Stimulated activated CD4-positive, alpha-beta T cell treated with anti-CD3 and anti-CD28 coated beads, Interleukin-1b, Interleukin-23, amount 100 ng/mL, for 1 hour (primary cell): ENCODE measurements around the gene SLC7A4.
"Not testable (repeated sequence)": the region's sequence is repeated elsewhere in the genome, so short reads cannot be mapped to it uniquely, and the experiment has no call there.

Experiments used
- DNase-seq, 2 donors: peaks; one replicate each; pipeline ENCODE4 v3.0.0-alpha.2; 2020; ENCODE audit warnings: low read depth in 2 of 2

The SLC7A4 gene

DNA sequence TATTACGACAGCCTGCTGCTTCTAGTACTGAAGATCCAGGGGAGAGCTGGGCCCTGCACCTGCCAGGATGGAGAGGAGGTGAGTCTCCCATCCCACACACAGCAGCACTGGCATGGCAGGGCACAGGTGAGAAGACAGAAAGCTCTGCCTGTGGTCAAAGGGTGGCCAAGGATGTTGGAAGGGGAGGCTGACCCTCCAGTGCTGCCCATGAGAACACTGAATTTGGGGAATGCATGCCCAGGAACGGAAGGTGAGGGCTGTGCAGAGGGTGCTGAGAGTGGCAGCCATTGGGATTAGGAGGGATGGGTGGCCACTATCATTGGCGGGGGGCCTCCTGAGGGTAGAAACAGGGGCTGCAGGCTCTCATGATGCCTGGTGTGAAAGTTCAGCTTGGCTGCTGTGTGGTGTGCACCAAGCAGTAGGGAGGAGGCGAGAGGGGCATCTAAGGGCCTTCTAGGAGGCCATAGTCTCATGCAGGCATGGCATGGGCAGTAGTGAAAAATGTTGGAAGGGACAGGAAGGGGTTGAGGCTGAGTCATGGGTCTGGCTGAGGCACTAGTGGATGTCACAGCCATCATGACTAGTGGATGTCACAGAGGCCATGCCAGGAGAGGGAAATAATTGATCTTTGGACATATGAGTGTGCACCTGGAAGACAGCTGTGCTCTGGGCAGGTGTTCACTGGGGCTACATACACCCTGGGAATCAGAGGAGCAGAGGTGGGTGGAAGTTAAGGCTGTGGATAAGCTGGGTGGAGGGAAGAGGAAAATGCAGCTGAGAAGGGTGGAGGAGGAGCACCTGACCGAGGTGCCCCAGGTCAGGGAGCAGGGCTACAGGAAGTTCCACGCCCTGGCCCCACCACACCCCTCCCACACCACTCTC is 10.9 kb upstream of the SLC7A4 start:
- no peak for DNase-seq

DNA sequence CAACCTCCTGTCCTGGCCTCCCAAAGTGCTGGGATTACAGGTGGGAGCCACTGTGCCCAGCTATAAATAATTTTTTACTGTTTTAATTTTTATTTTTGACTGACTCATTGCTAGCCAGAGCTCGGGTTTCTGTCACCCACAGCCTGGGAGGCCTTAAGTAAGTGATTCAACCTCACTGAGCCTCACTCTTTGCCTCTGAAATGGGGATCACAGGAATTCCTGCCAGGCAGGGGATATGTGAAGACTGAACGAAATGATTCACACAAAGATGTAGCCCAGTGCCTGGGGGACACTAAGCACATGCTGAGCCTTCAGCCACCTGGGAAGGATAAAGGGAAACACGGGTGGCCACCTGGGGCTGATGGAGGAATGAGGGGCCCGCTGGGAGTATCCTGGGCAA is 9.6 kb upstream of the SLC7A4 start:
- DNase-seq: no peak

DNA sequence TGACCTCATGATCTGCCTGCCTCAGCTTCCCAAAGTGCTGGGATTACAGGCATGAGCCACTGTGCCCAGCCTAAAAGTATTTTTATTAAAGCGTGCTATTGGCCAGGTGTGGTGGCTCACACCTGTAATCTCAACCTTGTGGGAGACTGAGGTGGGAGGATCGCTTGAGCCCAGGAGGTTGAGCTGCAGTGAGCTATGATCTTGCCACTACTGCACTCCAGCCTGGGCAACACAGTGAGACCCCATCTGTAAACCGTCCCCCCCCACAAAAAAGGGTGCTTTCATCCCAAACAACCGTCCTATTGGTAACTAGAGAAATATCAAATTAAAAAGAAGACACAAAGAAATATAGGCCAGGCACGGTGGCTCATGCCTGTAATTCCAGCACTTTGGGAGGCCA is 6.8 kb upstream of the SLC7A4 start:
- not testable (repeated sequence) for DNase-seq

DNA sequence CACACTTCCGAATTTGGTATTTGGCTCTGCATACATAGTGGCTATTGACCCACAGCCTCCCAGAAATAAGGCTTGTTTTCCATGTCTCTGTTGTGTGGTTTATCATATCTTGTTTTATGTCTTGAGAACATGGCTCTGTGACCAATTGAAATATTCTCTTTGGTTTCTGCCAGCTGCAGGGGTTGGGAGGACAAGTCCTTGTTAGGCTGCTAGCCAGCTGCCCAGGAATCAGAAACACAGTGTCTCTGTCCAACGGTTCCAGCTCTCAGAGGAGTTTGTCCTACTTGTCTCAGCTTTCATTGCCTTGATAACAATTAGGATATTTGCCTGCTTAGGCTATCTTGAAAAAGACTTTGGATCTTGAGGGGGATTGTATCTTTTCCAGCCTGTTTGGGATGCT is 6.0 kb upstream of the SLC7A4 start:
- no peak for DNase-seq

DNA sequence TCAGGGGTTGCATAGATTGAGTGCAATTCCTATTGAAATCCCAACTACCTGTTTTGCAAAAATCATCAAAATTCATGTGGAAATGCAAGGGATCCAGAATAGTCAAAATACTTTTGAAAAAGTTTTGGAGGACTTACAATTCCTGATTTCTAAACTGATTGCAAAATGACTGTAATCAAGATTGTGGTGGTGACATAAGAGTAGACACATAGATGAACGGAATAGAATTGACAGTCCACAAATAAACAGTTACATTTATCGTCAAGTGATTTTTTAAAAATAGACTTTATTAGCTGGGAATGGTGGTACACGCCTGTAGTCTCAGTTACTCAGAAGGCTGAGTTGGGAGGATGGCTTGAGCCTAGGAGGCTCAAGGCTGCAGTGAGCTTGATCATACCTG is 2.6 kb upstream of the SLC7A4 start:
- no peak for DNase-seq

DNA sequence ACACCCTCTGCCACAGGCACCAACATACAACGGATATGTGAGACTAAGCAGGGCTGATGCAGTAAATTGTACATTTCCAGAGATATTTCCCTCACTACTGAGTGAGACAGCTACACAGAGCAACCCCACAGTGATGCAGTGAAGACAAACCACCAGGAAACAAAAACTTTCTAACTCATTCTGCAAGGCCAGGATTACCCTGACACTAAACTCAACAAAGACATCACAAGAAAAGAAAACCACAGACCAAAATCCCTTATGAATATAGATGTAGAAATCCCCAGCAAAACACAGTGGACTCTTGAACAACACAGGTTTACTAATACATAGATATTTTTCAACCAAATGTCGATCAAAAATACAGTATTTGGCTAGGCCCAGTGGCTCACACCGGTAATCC is 1.5 kb upstream of the SLC7A4 start:
- DNase-seq: no peak

DNA sequence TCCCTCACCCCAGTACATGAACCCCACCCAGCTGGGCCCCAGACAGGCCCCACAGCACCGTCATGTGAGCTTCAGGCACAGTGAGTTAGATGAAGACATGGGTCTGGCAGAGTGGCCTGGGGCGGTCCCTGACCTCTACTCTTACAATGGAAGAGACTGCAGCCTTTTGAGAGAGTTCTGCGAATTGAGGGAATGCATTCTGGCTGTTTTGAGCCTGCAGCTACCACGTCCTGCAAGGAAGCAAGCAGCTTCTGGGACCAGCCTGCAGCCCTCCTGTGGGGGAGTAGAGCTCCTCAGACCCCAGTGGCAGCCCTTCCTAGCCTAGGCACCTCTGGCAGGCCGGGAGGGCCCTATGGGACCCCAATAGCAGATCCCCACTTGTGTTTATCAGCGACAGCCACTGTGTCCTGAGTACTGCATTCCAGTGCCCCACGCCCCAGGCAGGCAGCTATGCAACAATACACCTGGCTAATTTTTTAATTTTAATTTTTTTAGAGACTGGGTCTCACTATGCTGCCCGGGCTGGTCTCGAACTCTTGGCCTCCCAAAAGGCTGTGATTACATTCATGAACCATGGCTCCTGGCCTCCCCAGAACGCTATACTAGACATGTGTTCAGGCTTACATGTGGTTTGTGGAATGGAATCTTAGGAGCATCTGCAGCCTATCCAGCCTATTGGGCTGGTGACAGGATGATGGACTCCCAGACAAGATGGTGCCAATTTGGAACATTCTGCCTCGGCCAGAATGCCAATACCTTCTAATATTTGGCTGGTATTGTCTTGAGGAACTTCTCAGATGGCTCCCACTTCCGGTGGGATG is 717 bp upstream of the SLC7A4 start:
- no peak for DNase-seq

DNA sequence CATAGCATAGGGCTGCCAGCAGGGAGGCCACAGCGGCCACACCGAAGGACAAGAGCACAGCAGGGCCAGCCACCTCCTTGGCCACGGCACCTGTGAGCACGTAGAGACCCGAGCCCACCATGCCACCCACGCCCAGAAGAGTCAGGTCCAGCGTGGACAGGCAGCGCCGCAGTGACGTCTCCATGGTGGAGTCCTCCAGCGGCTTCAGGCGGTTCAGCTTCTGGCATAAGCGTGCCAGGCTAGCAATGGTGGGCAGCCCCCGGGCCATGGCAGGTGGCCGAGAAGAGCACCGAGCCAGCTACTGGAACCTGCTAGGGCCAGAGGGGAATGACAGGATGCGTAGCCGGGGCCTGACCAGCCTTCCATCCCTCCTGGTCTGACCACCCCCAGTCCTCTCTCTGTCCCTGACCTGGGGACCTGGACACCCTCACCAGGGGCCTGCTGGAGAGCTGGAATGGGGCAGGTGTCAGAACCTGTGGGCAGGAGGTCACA is 770 bp downstream of the SLC7A4 start:
- DNase-seq: no peak

DNA sequence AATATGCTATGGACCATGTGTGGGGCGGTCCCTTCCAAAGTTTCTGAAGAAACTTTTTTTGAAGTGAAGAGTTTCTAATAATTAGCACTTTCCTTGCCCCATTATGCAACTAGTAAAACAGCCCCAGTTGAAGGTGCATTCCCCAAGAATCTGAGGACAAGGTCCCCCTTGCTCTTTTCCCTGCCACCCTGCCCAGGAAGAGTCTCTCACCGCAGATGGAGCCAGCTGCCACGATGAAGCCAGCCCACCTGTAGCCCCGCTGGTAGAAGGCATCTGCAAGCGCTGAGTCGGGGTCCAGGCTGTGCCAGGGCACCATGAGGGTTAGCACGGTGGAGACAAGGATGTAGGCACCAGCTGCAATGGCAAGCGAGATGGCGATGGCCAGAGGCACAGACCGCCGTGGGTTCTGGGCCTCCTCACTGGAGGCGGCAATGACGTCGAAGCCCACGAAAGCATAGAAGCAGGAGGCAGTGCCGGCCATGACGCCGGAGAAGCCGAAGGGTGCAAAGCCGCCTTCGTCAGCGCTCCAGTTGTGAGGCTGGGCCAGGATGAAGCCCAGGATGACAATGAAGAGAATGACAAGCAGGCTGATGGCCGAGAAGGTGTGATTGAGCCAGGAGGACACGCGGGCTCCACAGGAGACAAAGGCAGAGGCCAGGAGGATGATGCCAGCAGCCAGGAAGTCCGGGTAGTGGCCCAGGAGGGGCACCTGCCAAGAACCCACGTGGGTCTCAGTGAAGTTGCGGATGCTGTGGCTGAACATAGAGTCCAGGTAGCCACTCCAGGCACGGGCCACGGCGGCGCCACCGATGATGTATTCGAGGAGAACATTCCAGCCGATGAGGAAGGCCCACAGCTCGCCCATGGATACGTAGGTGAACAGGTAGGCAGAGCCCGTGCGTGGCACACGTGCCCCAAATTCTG is 1.5 kb downstream of the SLC7A4 start:
- no peak for DNase-seq

DNA sequence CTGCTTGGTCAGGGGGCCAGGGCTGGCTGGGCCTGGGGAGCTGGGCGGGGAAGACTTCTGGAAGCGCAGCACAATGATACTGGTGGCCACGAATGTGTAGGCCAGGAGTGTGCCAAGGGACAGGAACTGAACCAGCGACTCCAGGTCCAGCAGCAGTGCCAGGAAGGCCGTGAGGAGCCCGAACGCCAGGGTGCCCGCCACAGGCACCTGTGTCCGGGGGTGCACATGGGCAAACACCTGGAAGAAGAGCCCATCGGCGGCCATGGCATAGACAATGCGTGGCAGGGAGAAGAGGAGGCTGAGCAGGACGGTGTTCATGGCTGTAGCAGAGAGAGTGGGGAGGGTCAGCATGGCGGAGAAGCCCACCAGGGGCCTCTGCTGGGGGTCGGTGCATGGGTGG is 2.3 kb downstream of the SLC7A4 start:
- DNase-seq: no peak

DNA sequence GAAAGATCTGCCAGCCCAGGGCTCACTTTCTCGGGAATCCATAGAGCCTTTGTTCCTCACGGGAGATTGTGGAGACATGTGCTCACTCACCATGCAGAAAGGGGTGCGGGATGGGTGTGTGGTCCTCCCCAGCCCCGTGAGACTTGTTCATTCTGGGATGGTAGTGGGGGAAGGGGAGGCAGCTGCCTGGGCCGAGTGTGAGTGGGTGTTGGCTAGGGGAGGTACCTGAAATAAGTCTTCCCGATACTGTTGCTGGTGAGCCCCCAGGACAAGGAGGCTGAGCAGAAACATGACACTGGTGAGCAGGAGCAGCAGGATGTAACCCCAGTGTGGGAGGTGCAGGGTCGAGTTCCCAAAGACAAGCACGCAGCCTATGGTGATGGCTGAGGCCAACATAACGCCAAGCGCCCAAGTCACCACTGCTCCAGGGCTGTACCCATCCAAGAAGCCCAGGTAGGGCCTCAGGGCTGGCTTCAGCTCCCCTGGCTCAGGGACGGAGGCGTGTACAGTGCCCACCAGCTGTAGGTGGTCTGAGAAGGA is 2.8 kb downstream of the SLC7A4 start:
- DNase-seq: no peak

DNA sequence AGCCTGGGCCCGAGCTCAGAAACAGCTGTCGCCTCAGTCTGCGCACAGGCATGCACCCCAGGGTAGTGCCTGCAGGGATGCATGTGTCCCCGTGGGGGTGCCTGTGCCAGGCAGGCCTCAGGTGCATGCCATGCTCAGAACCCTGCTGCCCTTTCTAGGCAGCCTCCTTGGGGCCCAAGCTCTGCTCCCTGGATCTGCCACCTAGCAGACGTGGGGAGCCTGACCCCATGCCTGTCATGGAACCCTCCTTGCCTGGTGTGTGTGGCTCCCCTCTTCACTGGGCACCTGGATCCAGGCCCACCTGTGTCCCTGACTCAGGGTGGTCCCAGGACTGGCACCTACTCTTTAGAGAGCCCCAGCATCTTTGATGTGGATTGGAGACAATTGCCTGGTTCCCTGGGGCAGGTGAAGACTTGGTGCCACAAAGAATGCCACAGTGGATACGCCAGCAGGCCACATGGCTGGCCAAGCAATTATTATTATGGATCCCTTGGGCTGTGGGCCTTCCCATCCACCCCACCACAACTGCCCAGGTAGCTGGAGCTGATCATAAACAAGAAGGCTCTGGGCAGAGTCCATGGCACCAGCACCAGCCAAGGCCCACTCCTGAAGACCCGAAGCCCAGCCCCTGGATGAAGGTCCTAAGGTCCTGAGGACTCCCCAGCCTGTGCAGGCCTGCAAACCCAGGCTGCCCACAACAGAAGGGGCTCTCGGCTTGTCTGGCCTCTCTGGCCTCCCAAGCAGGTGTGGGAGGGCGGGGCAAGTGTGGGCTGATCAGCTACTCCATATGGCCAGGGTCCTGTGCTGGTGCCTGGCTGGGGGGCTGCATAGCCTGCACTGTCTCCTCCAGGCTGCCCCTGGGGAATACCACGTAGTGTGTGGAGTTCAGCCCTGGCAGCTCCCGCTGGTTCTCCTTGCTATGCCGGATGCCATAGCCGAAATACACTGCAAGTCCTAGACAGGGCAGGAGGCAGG is 3.8 kb downstream of the SLC7A4 start:
- DNase-seq: no peak

DNA sequence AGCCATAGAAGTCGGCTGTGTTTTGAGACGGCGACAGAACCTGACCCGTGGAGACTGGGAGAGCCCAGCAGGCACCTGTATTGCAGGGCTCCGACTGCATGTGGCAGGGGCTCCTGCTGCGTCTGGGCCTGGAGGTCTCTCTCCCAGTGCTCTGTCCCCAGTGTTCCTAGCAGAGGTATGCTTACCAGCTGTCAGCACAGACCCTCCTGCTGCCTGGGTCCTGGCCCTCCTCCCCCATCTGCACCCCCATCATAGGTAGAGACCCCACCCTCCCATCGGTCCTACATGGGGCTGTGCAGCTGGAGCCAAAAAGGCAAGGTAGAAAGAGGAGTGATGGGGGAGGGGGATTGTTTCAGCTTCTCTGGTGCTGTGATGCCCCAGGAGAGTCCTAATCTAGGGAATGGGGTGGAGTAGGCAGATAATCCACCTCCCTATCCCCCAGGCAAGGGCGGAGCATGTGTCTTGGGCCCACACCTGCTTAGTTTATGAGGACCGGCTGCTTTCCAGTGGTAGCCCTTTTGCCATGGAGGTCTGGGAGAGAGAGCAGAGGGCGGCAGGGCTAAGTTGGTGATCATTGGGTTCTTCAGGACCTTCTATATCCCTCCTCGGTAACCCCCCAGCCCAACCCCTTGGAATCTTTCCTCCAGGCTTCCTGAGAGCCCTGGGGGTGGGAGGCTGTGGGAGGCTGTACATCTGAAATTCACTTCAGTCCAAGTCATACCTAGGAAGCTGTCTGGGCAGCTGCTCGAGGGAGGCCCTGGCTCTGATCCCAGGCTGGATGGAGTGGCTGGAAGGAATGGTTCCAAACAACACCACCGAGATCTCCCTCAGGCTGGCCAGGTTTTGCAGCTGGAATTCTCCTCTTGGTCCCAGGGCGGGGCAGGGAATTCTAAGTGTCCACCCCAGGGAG is 5.3 kb downstream of the SLC7A4 start:
- no peak for DNase-seq

DNA sequence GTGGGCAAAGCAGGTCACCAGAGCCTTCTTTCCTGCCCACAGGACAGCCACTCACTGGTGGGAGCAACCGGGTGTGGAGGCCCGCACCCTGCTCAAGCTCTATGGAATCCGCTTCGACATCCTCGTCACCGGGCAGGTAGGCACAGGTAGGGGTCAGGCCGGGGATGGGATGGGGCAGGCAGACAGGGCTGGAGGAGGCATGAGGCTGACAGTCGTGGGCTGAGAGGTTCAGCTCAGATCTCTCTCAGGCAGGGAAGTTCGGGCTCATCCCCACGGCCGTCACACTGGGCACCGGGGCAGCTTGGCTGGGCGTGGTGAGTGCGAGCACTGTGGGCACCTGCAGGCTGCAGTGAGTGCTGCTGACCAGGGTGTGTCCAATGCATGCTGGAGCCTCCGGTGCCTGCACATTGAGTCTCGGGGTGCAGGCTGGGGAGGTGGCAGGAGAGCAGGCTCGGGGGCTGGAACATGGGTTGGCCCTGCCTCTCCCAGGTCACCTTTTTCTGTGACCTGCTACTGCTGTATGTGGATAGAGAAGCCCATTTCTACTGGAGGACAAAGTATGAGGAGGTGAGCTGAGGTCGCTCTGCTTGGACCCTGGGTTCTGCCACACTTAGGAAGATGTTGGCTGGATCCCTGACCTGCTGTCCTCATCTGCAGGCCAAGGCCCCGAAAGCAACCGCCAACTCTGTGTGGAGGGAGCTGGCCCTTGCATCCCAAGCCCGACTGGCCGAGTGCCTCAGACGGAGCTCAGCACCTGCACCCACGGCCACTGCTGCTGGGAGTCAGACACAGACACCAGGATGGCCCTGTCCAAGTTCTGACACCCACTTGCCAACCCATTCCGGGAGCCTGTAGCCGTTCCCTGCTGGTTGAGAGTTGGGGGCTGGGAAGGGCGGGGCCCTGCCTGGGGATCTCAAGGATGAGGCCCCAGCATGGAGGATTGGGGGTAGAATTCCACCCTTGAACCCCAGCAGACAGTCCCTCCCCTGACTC is 6.3 kb downstream of the SLC7A4 start:
- no peak for DNase-seq

DNA sequence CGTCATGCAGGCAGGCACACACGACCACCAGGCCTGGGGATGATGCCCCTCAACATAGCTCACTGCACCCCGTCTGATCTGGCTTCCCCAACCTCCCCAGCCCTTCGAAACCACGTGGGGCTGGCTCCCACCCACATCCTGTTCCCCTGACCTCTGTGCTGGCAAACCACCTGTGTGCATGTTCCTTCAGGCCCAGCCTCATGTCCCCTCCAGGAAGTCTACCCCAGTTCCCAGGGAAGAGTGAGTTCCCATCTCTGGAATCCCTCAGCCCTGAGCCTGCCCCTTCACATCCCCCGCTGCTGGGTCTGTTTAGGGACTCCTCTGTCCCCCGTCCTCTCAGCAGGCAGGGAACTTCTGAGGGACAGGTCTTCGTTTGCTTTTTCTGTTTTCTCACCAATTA is 7.1 kb downstream of the SLC7A4 start:
- no peak for DNase-seq

DNA sequence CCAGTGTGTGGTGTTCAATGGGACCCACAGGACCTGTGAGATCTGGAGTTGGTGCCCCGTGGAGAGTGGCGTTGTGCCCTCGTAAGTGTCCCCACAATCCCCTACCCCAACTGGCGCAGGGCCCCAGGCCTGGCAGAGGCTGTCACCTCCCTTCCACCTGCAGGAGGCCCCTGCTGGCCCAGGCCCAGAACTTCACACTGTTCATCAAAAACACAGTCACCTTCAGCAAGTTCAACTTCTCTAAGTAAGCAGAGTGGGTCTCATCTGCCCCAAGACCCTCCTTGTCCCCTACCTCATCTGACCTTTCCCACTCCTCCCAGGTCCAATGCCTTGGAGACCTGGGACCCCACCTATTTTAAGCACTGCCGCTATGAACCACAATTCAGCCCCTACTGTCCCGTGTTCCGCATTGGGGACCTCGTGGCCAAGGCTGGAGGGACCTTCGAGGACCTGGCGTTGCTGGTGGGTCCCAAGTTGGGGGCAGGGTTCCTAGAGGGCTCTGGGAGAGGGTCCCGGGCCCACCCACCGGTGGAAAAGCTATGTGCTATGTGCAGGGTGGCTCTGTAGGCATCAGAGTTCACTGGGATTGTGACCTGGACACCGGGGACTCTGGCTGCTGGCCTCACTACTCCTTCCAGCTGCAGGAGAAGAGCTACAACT is 9.3 kb downstream of the SLC7A4 start:
- no peak for DNase-seq

DNA sequence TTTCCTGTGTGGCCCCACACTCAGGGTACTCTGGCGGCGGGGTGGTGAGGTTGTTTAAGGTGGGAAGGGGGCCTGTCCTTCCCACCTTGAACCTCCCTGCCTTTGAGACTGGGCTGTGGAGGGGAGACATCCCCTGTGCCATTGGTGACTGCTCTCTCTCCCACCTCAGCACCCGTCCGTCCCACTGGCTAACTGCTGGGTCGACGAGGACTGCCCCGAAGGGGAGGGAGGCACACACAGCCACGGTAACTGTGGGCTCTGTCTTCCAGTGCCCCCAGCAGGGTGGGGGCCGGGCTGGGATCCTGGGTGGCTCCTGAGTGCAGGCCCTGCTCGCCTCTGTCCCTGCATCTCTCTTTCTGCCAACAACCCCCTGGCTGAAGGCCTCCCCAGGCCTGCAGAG is 9.9 kb downstream of the SLC7A4 start:
- DNase-seq: no peak
